ENCODE measurements around the gene CDC37.
A peak's percentile ranks its signal among the peaks of the same experiment; 100 is the strongest.

The CDC37 gene

DNA sequence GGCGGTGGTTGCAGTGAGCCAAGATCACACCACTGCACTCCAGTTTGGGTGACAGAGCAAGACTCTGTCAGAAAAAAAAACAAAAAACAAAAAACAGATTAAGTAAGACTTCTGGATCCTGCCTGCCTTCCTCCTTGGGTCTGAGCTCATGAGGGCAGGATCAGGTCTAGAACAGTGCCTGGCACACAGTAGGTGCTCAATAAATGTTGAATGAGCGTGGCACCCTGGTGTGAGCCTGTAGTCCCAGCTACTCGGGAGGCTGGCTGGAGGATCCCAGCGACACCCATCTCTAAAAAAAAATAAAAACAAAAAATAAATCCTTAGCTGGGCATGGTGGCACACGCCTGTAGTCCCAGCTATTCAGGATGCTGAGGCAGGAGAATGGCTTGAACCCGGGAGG is 2.8 kb upstream of the CDC37 start:
- Histone ChIP-seq H3K27ac (replicated peaks; ENCODE audit: low read length) (no peak overlapping the region), H2BK12ac (ENCODE audit: low read length) (no peak overlapping the region), H2BK120ac (ENCODE audit: low read depth, low read length) (no peak overlapping the region), H2AFZ (ENCODE audit: low read length) (no peak overlapping the region), H3K9me3 (replicated peaks in 1 of 2; ENCODE audit: control insufficient read depth in 2 of 2, insufficient read depth in 1 of 2, low read depth in 1 of 2, low read length in 2 of 2) (no peaks in the 10 kb centered on the region), H2BK15ac (ENCODE audit: low read length) (no peak overlapping the region), H2BK5ac (ENCODE audit: low read length) (no peak overlapping the region), H3K4me3 (ENCODE audit: low read length in 2 of 2) (no peak overlapping the region), H3K4me1 (ENCODE audit: control insufficient read depth in 2 of 2, insufficient read depth in 1 of 2, low read depth in 1 of 2, low read length in 2 of 2) (peaks cover 9 to 13% of the 10 kb centered on the region in 2 donors), H4K91ac (ENCODE audit: low read depth, low read length, poor library complexity) (no peak overlapping the region), H3K27me3 (ENCODE audit: control insufficient read depth in 3 of 3, insufficient read depth in 3 of 3, low read depth in 1 of 3, low read length in 3 of 3) (peaks cover 0 to 9% (median 3%) of the 10 kb centered on the region in 3 experiments), H3K14ac (ENCODE audit: low read length) (no peak overlapping the region), H3K9ac (ENCODE audit: low read depth, low read length, poor library complexity) (no peak overlapping the region), H2AK5ac (ENCODE audit: low read depth, low read length) (no peak overlapping the region), H4K8ac (ENCODE audit: low read depth, low read length) (no peak overlapping the region), H3K23ac (ENCODE audit: low read depth, low read length, poor library complexity) (no peak overlapping the region), H3K36me3 (replicated peaks in 1 of 2; ENCODE audit: control insufficient read depth in 2 of 2, insufficient read depth in 2 of 2, low read length in 2 of 2) (peaks cover 0 to 6% of the 10 kb centered on the region in 2 donors), H3K4me2 (ENCODE audit: insufficient read depth, low read length, poor library complexity, severe bottlenecking) (no peak overlapping the region), H3K4ac (ENCODE audit: low read length) (no peak overlapping the region), H3K18ac (ENCODE audit: low read length) (no peak overlapping the region), H3K79me1 (ENCODE audit: low read depth, low read length) (peaks cover 10% of the 10 kb centered on the region)
- DNase-seq (ENCODE audit: low spot score): no peak
- WGBS, 2 donors (ENCODE audit: extremely low coverage in 2 of 2, insufficient read length in 2 of 2, insufficient replicate concordance in 1 of 2): no CpG with 5 or more reads among the region's 6 CpGs

DNA sequence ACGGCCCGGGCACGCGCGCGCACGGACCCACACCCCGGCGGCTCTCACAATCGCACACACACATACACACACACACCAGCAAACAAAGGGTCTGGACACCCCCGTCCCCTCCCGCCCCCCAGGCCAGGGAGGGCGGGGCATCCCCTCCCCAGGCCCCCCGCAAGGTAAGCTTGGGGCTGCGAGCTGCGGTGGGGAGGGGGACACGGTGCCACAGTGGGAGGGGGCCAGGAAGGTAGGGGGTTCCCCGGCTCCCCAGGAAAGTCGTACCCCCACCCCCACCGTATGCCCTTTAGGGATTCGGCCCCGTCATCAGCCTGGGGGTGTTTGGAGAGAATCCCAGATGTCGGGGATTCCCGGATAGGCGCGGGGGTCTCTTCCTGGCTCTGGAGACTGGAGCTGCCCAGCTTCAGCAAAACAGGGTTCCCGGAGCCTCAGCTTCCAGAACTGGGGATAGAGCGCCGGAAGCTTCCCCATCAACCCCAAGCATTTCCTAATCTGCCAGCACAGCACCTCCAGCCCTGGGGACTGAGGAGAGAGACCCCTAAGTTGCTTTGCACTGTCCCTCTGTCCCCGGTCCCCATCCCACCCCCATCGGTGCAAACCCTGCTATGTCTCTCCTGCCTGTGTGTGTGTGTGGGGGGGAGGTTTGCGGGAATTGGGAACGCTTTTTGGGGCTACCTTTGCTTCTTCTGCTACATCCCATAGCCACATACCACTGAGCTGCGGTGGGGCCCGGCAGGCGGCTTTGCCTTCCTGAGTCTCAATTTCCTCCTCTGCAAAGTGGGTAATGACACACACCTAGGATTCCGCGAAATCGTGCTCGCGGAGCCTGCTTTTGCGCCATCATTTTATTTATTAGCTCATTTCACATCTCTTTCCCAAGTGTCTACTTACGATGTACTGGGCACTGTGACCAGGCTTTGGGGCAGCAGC is 1.8 kb upstream of the CDC37 start:
- Histone ChIP-seq H3K9ac (ENCODE audit: low read depth, low read length, poor library complexity) (peak overlapping the region; percentile 87), H2BK5ac (ENCODE audit: low read length) (no peak overlapping the region), H3K4me2 (ENCODE audit: insufficient read depth, low read length, poor library complexity, severe bottlenecking) (peak overlapping the region; percentile 89), H2BK15ac (ENCODE audit: low read length) (peak overlapping the region; percentile 79), H4K91ac (ENCODE audit: low read depth, low read length, poor library complexity) (no peak overlapping the region), H2AFZ (ENCODE audit: low read length) (peak overlapping the region; percentile 98), H3K27ac (replicated peaks; ENCODE audit: low read length) (no peak overlapping the region), H3K4me1 (ENCODE audit: control insufficient read depth in 2 of 2, insufficient read depth in 1 of 2, low read depth in 1 of 2, low read length in 2 of 2) (peaks cover 9 to 13% of the 10 kb centered on the region in 2 donors), H3K79me1 (ENCODE audit: low read depth, low read length) (peaks cover 10% of the 10 kb centered on the region), H3K18ac (ENCODE audit: low read length) (peak overlapping the region; percentile 98), H3K14ac (ENCODE audit: low read length) (peak overlapping the region; percentile 15), H2BK120ac (ENCODE audit: low read depth, low read length) (no peak overlapping the region), H3K4ac (ENCODE audit: low read length) (peak overlapping the region; percentile 44), H3K4me3 (ENCODE audit: low read length in 2 of 2) (peak overlapping the region; percentile 91 to 93), H3K27me3 (ENCODE audit: control insufficient read depth in 3 of 3, insufficient read depth in 3 of 3, low read depth in 1 of 3, low read length in 3 of 3) (peaks cover 0 to 9% (median 3%) of the 10 kb centered on the region in 3 experiments), H4K8ac (ENCODE audit: low read depth, low read length) (no peak overlapping the region), H2BK12ac (ENCODE audit: low read length) (no peak overlapping the region), H3K9me3 (replicated peaks in 1 of 2; ENCODE audit: control insufficient read depth in 2 of 2, insufficient read depth in 1 of 2, low read depth in 1 of 2, low read length in 2 of 2) (no peaks in the 10 kb centered on the region), H3K36me3 (replicated peaks in 1 of 2; ENCODE audit: control insufficient read depth in 2 of 2, insufficient read depth in 2 of 2, low read length in 2 of 2) (peaks cover 0 to 16% of the 10 kb centered on the region in 2 donors), H3K23ac (ENCODE audit: low read depth, low read length, poor library complexity) (no peak overlapping the region), H2AK5ac (ENCODE audit: low read depth, low read length) (peak overlapping the region; percentile 58)
- no peak for DNase-seq (ENCODE audit: low spot score)
- no CpG with 5 or more reads among the region's 43 CpGs for WGBS, 2 donors (ENCODE audit: extremely low coverage in 2 of 2, insufficient read length in 2 of 2, insufficient replicate concordance in 1 of 2)

DNA sequence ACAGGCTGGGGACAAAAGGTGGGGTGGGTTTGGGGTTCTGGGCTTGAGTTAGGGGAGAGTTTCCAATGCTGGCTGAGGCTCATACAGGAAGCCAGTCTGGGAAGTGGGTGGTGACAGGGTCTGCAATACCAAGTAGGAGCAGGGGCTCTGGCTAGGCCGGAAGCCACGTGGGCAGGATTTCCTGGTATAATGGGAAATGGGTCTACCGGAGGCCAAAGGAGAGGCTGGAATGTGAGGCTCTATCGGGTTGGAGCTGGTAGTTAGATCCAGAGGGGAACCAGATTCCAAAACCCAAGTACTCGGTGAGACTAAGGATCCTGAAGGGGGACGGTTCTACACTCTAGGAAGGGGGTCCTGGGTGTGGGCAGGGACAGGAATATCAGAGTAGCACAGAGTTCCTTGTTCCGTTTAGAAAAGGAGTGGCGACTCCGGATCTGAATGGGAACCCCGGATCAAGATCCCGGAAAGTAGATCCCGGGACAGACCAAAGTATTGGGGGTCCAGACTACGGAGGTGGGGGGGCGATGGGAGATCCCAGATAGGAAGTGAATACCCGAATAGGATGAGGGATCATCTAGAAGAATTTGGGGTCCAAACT is 802 bp downstream of the CDC37 start:
- WGBS, 2 donors (ENCODE audit: extremely low coverage in 2 of 2, insufficient read length in 2 of 2, insufficient replicate concordance in 1 of 2): no CpG with 5 or more reads among the region's 15 CpGs
- H3K14ac ChIP-seq (ENCODE audit: low read length): no peak overlapping the region
- no peak overlapping the region for H3K18ac ChIP-seq (ENCODE audit: low read length)
- H2AFZ ChIP-seq (ENCODE audit: low read length): no peak overlapping the region
- peaks cover 2 to 35% of the 10 kb centered on the region in 2 donors for H3K36me3 ChIP-seq (replicated peaks in 1 of 2; ENCODE audit: control insufficient read depth in 2 of 2, insufficient read depth in 2 of 2, low read length in 2 of 2)
- H3K4me2 ChIP-seq (ENCODE audit: insufficient read depth, low read length, poor library complexity, severe bottlenecking): peak overlapping the region; percentile 79
- H3K4me1 ChIP-seq (ENCODE audit: control insufficient read depth in 2 of 2, insufficient read depth in 1 of 2, low read depth in 1 of 2, low read length in 2 of 2): peaks cover 5 to 9% of the 10 kb centered on the region in 2 donors
- no peak overlapping the region for H2BK15ac ChIP-seq (ENCODE audit: low read length)
- peaks cover 0 to 9% (median 3%) of the 10 kb centered on the region in 3 experiments for H3K27me3 ChIP-seq (ENCODE audit: control insufficient read depth in 3 of 3, insufficient read depth in 3 of 3, low read depth in 1 of 3, low read length in 3 of 3)
- H4K91ac ChIP-seq (ENCODE audit: low read depth, low read length, poor library complexity): no peak overlapping the region
- no peak overlapping the region for H3K23ac ChIP-seq (ENCODE audit: low read depth, low read length, poor library complexity)
- no peak overlapping the region for H4K8ac ChIP-seq (ENCODE audit: low read depth, low read length)
- H3K4ac ChIP-seq (ENCODE audit: low read length): no peak overlapping the region
- H3K79me1 ChIP-seq (ENCODE audit: low read depth, low read length): peaks cover 21% of the 10 kb centered on the region
- peak overlapping the region; percentile 73 for H2AK5ac ChIP-seq (ENCODE audit: low read depth, low read length)
- no peak overlapping the region for H2BK5ac ChIP-seq (ENCODE audit: low read length)
- no peak overlapping the region for H3K27ac ChIP-seq (replicated peaks; ENCODE audit: low read length)
- no peaks in the 10 kb centered on the region for H3K9me3 ChIP-seq (replicated peaks in 1 of 2; ENCODE audit: control insufficient read depth in 2 of 2, insufficient read depth in 1 of 2, low read depth in 1 of 2, low read length in 2 of 2)
- DNase-seq (ENCODE audit: low spot score): no peak
- H2BK12ac ChIP-seq (ENCODE audit: low read length): no peak overlapping the region
- peak overlapping the region; percentile 91 to 93 for H3K4me3 ChIP-seq (ENCODE audit: low read length in 2 of 2)
- H2BK120ac ChIP-seq (ENCODE audit: low read depth, low read length): no peak overlapping the region
- peak overlapping the region; percentile 94 for H3K9ac ChIP-seq (ENCODE audit: low read depth, low read length, poor library complexity)

DNA sequence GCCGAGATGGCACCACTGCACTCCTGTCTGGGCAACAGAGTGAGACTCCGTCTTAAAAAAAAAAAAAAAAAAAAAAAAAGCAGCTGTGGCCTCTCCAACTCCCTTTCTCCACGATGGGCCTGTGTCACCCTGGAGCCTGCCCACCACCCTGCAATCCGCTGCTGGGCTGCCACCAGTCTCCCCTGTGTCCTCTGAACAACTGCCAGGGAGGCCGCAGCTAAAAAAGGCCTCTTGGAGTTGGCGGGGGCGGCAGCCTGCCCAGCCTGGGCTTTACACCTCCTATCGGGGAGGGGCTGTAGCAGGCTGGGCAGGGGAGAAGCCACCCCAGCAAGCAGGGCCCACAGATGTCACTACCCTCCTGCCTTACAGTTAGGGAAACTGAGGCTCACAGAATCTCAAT is 3.5 kb downstream of the CDC37 start:
- no peaks in the 10 kb centered on the region for H3K9me3 ChIP-seq (replicated peaks in 1 of 2; ENCODE audit: control insufficient read depth in 2 of 2, insufficient read depth in 1 of 2, low read depth in 1 of 2, low read length in 2 of 2)
- no peak overlapping the region for H3K9ac ChIP-seq (ENCODE audit: low read depth, low read length, poor library complexity)
- no peaks in the 10 kb centered on the region for H3K27me3 ChIP-seq (ENCODE audit: control insufficient read depth in 3 of 3, insufficient read depth in 3 of 3, low read depth in 1 of 3, low read length in 3 of 3)
- H3K18ac ChIP-seq (ENCODE audit: low read length): no peak overlapping the region
- no peak overlapping the region for H3K14ac ChIP-seq (ENCODE audit: low read length)
- peaks cover 26% of the 10 kb centered on the region for H3K79me1 ChIP-seq (ENCODE audit: low read depth, low read length)
- H4K8ac ChIP-seq (ENCODE audit: low read depth, low read length): no peak overlapping the region
- H2BK5ac ChIP-seq (ENCODE audit: low read length): no peak overlapping the region
- no peak overlapping the region for H2AK5ac ChIP-seq (ENCODE audit: low read depth, low read length)
- no peak overlapping the region for H2BK12ac ChIP-seq (ENCODE audit: low read length)
- DNase-seq (ENCODE audit: low spot score): no peak
- peaks cover 10 to 57% of the 10 kb centered on the region in 2 donors for H3K36me3 ChIP-seq (replicated peaks in 1 of 2; ENCODE audit: control insufficient read depth in 2 of 2, insufficient read depth in 2 of 2, low read length in 2 of 2)
- peaks cover 0 to 5% of the 10 kb centered on the region in 2 donors for H3K4me1 ChIP-seq (ENCODE audit: control insufficient read depth in 2 of 2, insufficient read depth in 1 of 2, low read depth in 1 of 2, low read length in 2 of 2)
- H2AFZ ChIP-seq (ENCODE audit: low read length): no peak overlapping the region
- no peak overlapping the region for H3K27ac ChIP-seq (replicated peaks; ENCODE audit: low read length)
- H4K91ac ChIP-seq (ENCODE audit: low read depth, low read length, poor library complexity): no peak overlapping the region
- no peak overlapping the region for H2BK120ac ChIP-seq (ENCODE audit: low read depth, low read length)
- no peak overlapping the region for H3K23ac ChIP-seq (ENCODE audit: low read depth, low read length, poor library complexity)
- no peak overlapping the region for H3K4ac ChIP-seq (ENCODE audit: low read length)
- WGBS, 2 donors (ENCODE audit: extremely low coverage in 2 of 2, insufficient read length in 2 of 2, insufficient replicate concordance in 1 of 2): no CpG with 5 or more reads among the region's 8 CpGs
- H3K4me2 ChIP-seq (ENCODE audit: insufficient read depth, low read length, poor library complexity, severe bottlenecking): no peak overlapping the region
- no peak overlapping the region for H3K4me3 ChIP-seq (ENCODE audit: low read length in 2 of 2)
- H2BK15ac ChIP-seq (ENCODE audit: low read length): no peak overlapping the region

Data from neuronal stem cell (in vitro differentiated cells).